AG04449 (cell line): ENCODE results near the gene RPS21.
A peak's percentile ranks its signal among the peaks of the same experiment; 100 is the strongest.

Experiments
- CTCF ChIA-PET: fragments of 350-600 bp; formaldehyde crosslinking; extraction: SDS; loops from one replicate; lab custom pipeline; 2021; ENCODE audit warnings: antibody characterized with exemption; lab: Yijun Ruan, JAX
- POLR2A ChIA-PET: fragments of 400-600, 350-600 bp; formaldehyde crosslinking; extraction: SDS; loops from one replicate; lab custom pipeline; 2020; ENCODE audit warnings: antibody characterized with exemption, inconsistent platforms; lab: Yijun Ruan, JAX
- DNase-seq: peaks from one replicate; pipeline ENCODE4 v3.0.0-alpha.2; 2010; ENCODE audit warnings: low read depth, low spot score
- H3K4me3 ChIP-seq: 2 replicates; pipeline ENCODE4 v1.5.1; 2011; ENCODE audit warnings: low read depth, mild to moderate bottlenecking, control low read depth, low read length
- TF ChIP-seq, protein P1 (sequence below): IDR thresholded peaks from one replicate; pipeline ENCODE4 v1.5.1; 2011; ENCODE audit warnings: mild to moderate bottlenecking, moderate library complexity, low read length, control low read depth, inconsistent platforms; ENCODE audit not compliant: insufficient read depth; ENCODE audit errors: missing control alignments

RPS21 gene

DNA sequence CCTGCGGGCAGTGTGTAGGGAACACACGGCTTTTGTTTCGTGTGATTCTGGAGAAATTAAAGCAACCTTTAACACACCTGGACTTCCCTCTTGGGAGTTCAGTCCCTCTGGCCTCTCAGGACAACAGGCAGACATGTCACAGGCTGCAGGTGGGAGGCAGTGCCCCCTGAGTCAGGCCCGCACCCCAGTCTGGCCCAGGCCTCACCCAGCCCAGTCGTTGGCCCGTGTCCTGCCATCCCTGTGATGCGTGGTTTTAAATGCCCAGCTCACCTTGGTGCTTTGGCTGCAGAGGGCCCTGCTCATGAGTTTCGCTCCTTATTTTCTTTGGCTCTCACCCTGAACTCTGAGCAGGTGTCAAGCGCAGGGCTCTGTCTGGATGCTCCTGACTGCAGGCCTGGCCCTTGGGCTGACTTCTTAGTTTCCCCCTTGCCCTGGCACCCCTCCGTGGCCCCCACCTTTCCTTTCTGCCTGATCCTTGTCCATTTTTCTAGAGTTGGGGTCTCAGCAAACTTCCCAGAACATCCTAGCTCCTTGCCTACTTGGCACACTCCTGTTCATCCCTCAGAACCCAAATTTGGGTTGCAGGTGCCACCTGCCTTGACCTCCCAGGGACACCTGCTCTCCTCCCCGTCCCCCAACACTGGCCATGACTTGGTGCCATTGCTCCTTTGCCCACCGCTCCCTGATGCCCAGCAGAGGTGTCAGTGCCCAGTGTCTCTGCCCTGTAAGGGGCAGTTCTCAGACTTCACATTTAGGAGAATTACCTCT, 22.4 kb downstream of the RPS21 start:
- no peak for DNase-seq
- no peak overlapping the region for H3K4me3 ChIP-seq
- CTCF ChIA-PET: interaction anchor here (1.2 to 3.1 kb wide), 2 partner anchors 22 to 208 kb away, joined by 3 to 19 read pairs; no protein-coding TSS in a partner anchor
- POLR2A ChIA-PET: no interaction called here
- TF ChIP-seq, protein P1, sequence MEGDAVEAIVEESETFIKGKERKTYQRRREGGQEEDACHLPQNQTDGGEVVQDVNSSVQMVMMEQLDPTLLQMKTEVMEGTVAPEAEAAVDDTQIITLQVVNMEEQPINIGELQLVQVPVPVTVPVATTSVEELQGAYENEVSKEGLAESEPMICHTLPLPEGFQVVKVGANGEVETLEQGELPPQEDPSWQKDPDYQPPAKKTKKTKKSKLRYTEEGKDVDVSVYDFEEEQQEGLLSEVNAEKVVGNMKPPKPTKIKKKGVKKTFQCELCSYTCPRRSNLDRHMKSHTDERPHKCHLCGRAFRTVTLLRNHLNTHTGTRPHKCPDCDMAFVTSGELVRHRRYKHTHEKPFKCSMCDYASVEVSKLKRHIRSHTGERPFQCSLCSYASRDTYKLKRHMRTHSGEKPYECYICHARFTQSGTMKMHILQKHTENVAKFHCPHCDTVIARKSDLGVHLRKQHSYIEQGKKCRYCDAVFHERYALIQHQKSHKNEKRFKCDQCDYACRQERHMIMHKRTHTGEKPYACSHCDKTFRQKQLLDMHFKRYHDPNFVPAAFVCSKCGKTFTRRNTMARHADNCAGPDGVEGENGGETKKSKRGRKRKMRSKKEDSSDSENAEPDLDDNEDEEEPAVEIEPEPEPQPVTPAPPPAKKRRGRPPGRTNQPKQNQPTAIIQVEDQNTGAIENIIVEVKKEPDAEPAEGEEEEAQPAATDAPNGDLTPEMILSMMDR: no peak

DNA sequence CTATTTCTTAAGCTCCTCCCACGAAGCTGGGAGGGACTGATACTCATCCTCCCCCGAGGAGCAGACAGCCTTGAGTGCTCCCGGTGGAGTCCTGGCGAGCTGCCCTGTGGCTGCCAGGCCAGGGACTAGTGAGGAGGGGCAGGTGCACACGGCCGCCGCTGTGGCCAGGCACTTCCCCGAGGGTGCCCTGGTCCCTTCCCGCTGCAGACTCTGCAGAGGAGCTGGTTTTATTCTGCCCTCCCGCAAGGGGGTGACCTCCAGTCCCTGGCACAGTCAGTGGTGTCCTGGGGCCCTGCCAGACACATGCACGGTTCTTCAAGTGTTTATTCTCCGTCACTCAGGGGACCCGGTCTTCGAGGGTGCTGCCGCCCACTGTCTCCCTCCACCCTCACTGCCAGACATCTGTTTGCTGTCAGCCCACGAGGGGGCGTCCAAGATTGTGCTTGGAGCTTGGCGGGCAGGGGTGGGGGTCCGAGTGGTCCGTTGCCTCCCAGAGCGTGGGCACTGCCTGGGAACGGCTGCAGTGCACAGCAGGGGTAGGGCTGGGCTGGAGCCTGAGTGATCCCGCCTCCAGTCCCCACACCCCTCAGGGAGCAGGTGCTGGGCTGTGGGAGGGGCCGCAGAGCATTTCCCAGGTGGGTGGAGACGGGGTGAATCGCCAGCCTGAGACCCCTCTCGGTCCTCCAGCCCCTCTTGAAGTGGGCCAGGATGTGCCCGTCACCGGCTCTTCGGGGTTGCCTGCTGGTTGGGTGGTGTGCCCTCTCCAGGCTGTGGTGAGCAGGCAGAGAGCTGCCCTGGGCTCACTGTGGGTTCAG, 23.2 kb downstream of the RPS21 start:
- H3K4me3 ChIP-seq: no peak overlapping the region
- TF ChIP-seq, protein P1: peak; percentile 47
- ChIA-PET CTCF (interaction anchor here (1.0 to 3.1 kb wide), 4 partner anchors 21 to 381 kb away, joined by 3 to 19 read pairs (median 3); no protein-coding TSS in a partner anchor), POLR2A (no interaction called here)
- DNase-seq: no peak

DNA sequence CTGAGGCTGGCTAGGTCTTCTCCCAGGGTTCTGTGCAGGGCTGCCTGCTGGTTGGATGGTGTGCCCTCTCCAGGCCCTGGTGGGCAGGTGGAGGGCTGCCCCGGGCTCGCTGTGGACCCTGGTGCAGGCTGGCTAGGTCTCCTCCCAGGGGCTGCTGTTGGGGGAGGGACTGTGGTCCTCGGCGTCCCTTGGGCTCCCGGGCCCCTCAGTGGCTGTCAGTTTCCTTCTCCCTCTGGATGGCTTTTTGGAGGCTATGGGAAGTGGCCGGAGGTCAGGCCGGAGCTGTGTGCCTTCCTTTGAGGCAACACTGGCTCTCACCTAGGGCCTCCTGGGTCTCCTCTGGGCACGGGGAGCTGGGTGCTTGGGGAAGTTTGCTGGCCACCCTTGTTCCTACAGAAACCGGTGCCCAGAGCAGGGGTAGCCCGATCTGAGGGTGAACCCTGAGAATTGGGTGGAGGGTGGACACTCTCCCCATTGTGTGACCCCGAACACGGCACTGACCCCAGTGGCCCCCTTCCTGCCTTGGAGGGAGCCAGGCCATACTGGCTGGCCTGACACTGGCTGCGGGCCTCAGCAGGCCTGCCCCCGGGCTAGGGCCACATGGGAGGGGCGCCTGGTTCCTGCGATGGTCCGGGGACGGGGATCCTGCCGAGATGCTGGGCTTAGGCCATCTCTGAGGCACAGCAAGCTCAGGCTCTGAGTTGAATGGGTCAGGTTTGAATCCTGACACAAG, 24.0 kb downstream of the RPS21 start:
- CTCF ChIA-PET: interaction anchor here (1.0 to 3.1 kb wide), 4 partner anchors 20 to 380 kb away, joined by 3 to 19 read pairs (median 3); no protein-coding TSS in a partner anchor
- TF ChIP-seq, protein P1: no peak
- no peak for DNase-seq
- POLR2A ChIA-PET: no interaction called here
- H3K4me3 ChIP-seq: no peak overlapping the region

DNA sequence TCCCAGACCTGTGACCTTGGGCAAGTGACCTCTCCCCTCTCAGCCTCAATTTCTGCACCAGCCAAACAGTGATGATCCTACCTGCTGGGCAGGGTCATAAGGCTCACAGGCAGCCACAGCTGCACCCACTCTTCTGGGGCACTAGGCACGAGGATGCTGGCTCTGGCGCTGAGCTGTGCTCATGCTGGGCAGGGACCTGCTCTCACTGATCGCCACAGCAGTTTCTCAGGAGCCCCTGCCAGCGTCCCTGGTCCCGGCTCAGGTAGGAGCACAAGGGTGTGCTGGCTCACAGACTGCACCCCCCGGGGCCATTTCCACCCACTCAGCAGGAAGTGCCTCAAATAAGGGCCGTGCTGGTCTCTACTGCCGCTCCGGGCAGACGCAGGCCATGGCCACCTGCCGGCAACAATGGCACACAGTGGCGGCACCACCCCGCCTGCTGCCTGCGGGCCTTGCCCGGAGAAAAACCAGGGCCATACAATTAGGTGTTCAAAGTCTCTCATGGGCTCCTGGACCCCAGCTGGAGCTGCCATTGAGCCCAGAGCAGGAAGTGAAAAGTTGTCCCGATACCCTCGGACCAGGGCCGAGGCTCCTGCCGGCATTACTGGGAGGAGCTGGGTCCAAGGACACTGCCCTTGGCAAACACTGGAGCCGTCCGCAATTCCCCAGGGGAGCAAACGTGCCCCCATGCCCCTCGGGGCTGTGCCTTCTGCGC, 24.7 kb downstream of the RPS21 start:
- TF ChIP-seq, protein P1: no peak
- ChIA-PET POLR2A (no interaction called here), CTCF (interaction anchor here (3.1 kb wide), 1 partner anchor 206 kb away, joined by 19 read pairs; no protein-coding TSS in a partner anchor)
- H3K4me3 ChIP-seq: no peak overlapping the region
- no peak for DNase-seq

DNA sequence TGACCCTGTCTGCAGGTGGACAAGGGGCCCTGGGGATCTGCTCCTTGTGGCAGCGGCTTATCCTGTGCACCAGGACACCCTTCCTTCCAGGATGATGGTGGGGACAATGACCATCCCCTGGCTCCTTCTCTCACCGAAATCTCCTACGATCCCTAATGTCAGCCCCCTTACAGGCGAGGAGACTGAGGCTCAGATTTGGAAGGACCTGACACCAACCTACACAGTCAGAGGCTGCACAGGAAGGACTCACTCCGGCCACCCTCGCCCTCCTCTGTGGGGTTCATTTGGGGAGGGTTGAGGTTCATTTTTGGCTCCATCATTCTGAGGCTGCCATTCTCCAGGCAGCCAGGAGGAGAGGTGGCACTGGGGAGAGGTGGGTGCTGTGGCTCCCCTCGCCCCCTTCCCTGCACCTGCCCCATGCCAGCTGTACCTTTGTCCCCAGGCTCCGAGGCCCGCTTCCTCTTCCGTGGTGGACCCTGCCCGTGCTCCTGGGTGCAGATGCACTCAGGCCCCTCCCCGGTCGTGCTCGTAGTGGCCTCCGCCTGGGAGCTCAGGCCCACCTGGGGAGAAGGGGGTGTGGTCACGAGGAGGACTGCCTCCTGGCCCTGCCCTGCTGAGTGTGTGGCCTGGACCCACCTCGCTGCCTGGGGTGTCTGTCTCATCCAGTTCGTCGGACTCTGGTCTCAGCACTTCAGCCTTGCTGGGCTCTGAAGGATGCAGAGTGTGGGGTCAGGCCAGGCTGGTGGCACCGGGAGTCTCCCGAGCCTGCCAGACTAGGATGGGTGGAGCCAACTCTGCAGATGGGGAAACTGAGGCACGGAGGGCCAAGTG, 25.5 kb downstream of the RPS21 start:
- ChIA-PET CTCF (no interaction called here), POLR2A (no interaction called here)
- TF ChIP-seq, protein P1: no peak
- no peak for DNase-seq
- H3K4me3 ChIP-seq: no peak overlapping the region
